Stimulated activated CD4-positive, alpha-beta T cell treated with anti-CD3 and anti-CD28 coated beads, Interleukin-4, amount 100 ng/mL, for 4 hours (primary cell): Measurements from ENCODE around the gene LY6G6F.

ENCODE experiments used
- DNase-seq, 2 experiments: peaks; one replicate each; pipeline ENCODE4 v3.0.0-alpha.2; 2020

LY6G6F gene

DNA sequence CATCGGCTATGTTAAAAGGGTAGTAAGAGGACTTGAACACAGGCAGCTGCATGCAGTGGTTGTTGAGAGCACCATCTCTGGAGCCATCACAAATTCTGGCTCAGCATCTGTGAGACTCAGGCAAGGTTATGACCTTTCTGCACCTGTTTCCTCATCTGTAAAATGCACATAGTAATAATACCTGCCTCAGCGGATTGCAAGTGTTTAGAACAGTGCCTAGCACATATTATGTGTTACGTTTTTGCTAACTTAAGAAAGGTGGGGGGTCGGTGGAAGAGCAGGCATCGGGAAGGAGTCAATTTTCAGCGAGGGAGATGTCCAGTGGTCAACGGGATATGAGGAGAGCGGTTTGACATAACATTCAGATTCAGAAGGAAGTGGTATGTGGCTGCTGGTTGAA lies 28.7 kb upstream of the LY6G6F start:
- DNase-seq: no peak

DNA sequence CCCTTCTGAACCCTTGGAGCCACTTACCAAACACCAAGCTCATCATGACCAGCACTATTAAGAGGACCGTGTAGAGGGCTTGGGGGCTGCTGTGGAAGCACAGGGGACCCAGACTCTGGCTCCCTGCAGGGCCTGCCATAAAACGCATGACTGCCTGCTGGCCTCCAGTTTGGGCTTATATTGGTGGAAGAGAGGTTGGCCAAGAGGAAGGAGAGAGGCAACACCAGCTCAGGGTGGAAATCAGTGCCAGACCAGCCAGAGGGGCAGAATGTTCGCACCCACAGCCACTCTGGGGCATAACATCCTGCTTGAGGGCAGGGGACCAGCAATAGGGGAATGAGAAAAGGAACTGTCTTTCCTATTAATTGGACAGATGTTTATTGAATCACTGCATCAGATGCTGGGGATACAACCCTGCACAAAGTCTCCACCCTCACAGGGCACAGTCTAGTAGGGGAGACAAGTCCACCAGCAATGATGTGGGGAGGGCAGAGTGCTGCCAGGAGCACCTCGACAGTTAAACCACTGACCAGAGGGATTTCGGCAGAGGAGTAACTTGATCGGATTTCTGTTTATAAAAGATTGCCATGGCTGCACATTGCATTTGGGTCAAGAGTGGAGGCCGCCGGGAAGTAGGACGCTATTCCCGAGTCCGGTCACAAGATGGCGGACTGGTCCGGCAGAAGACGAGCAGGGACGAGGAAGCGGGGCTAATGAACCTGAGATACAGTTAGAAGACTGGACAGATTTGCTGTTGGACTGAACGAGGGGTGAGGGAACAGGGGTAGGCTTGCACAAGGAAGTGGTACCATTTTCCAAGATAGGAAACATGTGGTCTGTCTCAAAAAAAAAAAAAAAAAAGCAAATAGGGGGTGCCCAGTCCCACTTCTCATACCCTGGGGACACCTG lies 26.2 kb upstream of the LY6G6F start, which contains the start of gene LY6G5C:
TSS of gene LY6G5C (minus strand) at position 842 of the 909 bp plus-strand sequence. CDS start at position 148, 694 bp downstream.
- DNase-seq: peak; percentile 56 to 58

DNA sequence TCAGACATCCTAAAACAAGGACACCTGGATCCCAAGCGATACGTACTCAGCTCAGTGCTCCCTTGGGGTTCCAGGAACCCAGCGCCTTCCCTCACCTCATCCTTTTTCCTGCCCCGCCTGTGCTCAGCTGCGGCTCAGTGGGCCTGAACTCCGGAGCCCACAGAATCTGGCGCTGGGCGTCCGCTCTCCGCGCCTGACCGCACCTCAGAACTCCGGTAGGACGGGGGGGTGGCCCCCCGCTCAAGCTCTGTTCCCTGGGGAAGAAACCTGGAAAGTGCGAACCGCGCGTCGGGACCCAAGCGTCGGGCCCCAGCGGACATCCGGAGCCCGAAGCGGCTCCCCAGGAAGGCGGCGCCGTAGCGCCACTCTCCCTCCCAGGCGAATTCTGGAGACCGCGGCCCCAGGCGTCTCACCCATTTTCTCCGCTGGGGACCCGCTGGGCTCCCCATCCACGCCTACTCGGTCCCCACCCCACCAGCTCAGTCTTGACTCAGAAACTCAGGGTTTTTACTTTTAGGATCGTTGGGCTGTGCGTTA lies 25.5 kb upstream of the LY6G6F start:
- DNase-seq: peak; percentile 36 to 40

DNA sequence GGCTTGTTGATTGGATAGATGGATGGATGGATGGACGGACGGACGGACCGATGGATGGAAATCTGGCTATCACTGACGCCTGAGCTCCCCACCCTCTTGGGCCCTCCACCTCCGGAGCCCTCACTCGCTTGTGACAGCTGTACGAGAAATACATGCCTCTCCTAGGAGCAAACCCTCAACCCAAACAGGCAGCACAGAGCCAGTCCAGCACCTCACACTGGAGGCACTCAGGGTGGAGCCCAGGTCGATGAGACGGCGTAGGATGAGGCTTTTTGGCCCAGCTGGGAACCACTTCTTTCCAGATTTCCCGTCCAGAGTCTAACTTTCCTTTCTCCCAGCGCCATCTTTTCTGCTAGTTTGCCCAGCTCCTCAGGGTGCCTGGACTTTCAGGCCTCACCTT lies 23.1 kb upstream of the LY6G6F start:
- no peak for DNase-seq

DNA sequence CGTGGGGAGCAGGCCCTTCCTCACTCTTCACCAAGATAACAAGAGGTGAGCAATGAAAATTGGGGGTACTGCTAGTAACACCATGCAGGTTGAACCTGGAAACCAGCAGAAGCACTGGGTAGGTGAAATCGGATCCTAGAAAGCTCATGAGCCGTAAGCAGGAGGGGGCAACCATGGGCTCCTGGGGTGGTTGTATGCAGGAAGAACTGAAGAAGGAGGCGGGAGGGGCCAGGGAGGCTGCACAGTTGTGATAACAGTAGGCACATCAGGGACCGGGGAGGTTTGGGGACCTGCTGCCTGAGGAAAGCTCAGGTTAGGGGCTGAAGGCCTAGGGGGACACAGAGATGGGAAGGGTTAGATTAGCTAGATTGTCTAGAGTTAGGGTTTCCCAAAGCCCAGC lies 20.2 kb upstream of the LY6G6F start:
- DNase-seq: no peak

- DNase-seq: no peak
These were observed 19.3 kb upstream of the LY6G6F start for GRCh38 chr6:31687321-31687720.

GRCh38 chr6:31687860-31688693 lies 18.6 kb upstream of the LY6G6F start:
- no peak for DNase-seq

- no peak for DNase-seq
These were observed 17.2 kb upstream of the LY6G6F start for GRCh38 chr6:31689249-31690110.

GRCh38 chr6:31690231-31691077 lies 16.2 kb upstream of the LY6G6F start:
- DNase-seq: no peak

DNA sequence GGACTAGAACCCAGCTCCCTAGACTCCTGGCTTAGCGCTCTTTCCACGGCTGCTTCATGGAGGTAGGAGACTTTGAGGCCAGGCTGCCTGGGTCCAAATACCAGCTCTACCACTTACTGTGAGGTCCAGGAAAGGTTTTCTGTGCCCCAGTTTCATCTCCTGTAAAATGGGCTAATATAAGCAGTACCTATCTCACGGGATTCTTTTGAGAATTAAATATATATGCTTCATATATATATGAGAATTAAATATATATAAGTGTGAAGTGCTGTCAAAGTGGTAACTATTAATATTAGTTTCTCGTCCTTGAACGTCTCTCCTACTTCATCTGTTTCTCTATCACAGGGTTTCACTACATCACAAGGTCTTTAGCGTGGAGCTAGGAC lies 15.6 kb upstream of the LY6G6F start:
- no peak for DNase-seq

DNA sequence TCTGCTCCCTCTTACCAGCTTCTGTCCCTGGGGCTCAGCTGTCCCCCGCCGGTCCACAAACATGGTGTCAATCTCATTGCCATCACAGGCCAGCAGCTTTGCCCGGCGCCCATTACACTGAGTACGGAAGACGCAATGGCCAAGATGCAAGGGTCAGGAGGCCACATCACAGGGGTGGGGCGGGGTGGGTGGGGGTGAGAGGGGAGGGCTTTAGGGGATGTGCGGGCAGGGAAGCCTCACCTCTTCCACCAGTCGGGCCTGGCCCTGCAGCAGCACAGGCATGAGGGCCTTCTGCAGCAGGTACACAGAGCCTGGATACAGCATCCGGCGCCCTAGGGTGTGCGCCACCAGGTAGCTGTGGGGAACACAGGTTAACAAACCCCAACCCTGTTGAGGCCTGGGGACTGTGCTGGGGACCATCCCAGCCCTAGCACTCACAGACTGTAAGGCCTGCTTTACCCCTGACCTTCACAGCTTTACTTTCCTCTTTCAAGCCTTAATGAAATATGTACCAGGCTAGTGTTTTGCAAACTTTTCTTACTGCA lies 15.0 kb upstream of the LY6G6F start:
- no peak for DNase-seq

- DNase-seq: no peak
These were observed 14.3 kb upstream of the LY6G6F start for GRCh38 chr6:31692353-31692752.

DNA sequence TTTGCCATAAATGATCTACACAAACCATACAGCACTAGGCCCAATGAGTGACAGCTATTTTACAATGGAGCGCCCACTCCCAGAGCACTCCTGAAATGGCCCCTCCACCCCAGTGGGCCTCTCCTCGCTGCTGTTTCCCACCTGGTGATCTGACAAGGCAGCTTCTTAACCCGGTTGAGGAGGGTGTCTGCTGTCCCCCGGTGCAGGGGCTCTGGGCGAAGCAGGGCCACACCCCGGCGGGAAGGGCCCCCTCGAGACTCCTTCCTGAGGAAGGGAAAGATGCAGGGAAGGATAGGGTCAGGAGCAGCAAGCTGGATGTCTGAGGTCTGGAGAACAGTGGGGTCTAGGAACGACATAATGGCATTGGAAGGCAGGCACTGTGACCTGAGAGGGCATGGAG lies 13.8 kb upstream of the LY6G6F start:
- DNase-seq: no peak

- no peak for DNase-seq
These were observed 13.1 kb upstream of the LY6G6F start for GRCh38 chr6:31693535-31693934.

DNA sequence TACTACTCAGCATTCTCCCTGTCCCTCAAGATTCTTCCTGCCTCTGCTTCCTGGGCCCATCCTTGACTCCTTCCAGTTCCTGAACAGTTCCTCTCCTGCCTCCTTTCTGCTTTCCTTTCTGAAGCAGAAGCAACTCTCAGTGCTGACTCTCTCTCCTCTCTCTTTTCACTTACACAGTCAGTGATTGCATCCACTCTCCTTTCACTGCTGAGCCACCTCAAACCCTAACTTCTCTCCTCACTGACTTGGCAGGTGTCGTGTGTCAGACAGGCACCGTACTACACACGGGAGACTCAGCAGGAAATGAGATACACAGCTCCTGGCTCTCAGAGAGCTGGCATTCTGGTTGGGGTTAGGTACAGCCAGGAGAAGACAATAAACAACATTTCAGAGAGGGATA lies 9.1 kb upstream of the LY6G6F start:
- no peak for DNase-seq

DNA sequence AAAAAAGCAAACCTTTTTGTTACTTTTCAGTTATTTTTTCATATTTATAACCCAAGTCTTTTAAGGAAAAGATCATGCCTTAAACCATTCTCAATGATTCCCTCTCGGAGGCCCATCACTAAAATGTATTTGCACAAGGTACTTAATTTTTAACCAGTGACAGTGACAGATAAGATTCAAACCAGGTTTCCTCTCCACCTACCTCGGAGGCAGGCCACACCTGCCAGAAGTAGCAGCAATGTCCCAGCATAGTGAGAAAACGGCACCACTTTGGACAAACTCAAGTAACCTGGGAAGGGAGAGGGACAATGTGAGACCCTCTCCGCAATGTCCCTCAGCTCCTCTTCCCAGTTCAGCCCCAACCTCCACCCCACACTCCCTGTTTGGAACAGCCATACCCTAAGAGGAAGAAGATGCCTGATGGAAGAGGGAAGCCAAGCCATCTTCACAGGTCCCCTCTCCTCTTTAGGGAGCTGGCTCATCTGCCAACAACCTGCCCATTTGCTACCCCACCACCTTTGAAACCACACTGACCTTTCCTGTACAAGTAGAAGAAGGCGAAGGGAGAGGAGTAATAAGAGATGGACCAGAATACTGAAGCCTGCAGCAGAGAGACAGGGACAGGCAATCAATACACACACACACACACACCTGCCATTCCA lies 5.8 kb upstream of the LY6G6F start:
- DNase-seq: no peak

GRCh38 chr6:31701666-31702404 lies 4.8 kb upstream of the LY6G6F start:
- no peak for DNase-seq

GRCh38 chr6:31702405-31702818 lies 4.3 kb upstream of the LY6G6F start:
- DNase-seq: peak; percentile 16 to 18

DNA sequence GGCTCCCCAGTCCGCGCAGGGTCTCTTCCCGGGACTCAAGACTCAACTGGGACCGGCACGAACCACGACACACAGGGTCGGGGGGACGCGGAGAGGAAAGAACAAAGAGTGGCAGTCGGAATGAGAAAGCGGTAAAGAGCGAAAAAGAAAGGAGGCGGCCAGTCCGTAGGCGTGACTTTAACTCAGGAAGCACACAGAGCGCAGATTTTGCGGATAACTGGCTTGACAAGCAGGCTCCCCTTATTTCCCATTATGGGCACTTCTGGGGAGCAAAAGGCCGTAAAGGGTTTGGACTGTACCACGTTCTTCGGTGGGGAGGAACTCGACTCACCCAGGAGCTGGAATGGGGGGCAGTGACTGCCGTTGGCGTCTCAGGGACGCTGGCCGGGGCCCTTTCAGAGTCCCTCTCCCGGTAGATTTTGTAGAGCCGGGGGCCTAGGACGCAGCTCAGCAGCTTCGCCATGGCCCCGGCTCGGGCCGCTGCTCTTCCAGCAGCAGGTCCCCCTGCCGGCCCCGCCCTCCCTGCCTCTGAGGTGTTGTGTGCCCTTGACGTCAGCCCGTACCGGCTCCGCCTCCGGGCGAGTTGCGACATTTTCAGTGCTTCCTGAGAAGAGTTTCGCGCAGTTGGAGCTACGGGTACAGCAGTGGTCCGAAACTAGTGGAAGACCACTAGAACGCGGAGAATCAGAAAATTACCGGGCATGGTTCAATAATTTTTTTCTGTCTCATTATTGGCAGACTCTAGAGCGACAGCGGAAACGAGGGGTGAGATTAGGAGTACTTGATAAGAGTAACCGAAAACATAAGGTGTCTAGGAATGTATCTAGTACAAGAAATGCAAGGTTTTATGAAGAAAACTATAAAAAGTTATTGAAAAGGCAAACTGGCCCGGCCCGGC lies 3.6 kb upstream of the LY6G6F start, which contains the start of gene ABHD16A:
TSS of gene ABHD16A (minus strand) at position 506 of the 898 bp plus-strand sequence. CDS start at position 463, 43 bp downstream.
- peak; percentile 94 to 97 for DNase-seq
